HCT116 (cell line): Measurements from ENCODE around the gene GABPB1.

ENCODE experiments used
- CTCF ChIP-seq, 3 experiments: fragments of 200-600 bp in 1 of 3; sonication (generic) in 1 of 3; IDR thresholded peaks in 2 of 3; conservative IDR thresholded peaks in 1 of 3; 2 replicates each; pipeline ENCODE4 v1.5.1; 2012 to 2017; ENCODE audit warnings: low read depth in 2 of 3, low read length in 2 of 3, antibody characterized with exemption in 1 of 3, borderline replicate concordance in 1 of 3, control low read depth in 1 of 3, mild to moderate bottlenecking in 1 of 3, mixed read lengths in 1 of 3, mixed run types in 1 of 3, moderate library complexity in 1 of 3; ENCODE audit not compliant: insufficient read depth in 1 of 3
- EGR1 ChIP-seq: IDR thresholded peaks from 2 replicates; pipeline ENCODE4 v1.6.1; 2012; ENCODE audit warnings: low read depth
- ZNF274 ChIP-seq: fragments of 200-500 bp; sonication (Bioruptor generic); IDR thresholded peaks from 2 replicates; pipeline ENCODE4 v1.6.1; 2014; ENCODE audit warnings: mild to moderate bottlenecking, low read depth, low read length, inconsistent platforms
- TF ChIP-seq, protein P1 (sequence below): IDR thresholded peaks from 2 replicates; pipeline ENCODE4 v1.6.1; 2012

GRCh38 chr15:50256188-50257041 is 98.6 kb downstream of the GABPB1 start:
- TF ChIP-seq EGR1 (no peak), CTCF (IDR thresholded peaks at IDR 0.05 in 2 of 3, conservative IDR thresholded peaks at IDR 0.05 in 1 of 3; ENCODE audit: borderline replicate concordance in 1 of 3, insufficient read depth in 1 of 3, low read depth in 2 of 3, low read length in 2 of 3) (no peak), ZNF274 (no peak)
- TF ChIP-seq, protein P1, sequence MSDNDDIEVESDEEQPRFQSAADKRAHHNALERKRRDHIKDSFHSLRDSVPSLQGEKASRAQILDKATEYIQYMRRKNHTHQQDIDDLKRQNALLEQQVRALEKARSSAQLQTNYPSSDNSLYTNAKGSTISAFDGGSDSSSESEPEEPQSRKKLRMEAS: no peak
